ENCODE data around the gene CDK2AP2. TPM values are rescaled to one million over a fixed set of nuclear protein-coding genes. Genes with fewer than 3 reads are reported as not detected.

The CDK2AP2 gene
- total RNA-seq, 1 donor from 2014 or later, result 35.7 TPM

- H3K4me3 Mint-ChIP-seq (ENCODE audit: low read depth), result no peak overlapping the region
- H3K27me3 Mint-ChIP-seq, result peaks cover 6% of the 10 kb centered on the region
- H3K4me1 Mint-ChIP-seq (ENCODE audit: low read depth), result no peaks in the 10 kb centered on the region
- H3K9me3 Mint-ChIP-seq (ENCODE audit: low read depth), result peaks cover under 1% of the 10 kb centered on the region
- no peak overlapping the region for H3K27ac Mint-ChIP-seq
- DNase-seq (ENCODE audit: low spot score, unreplicated experiment), result no peak
- H3K36me3 Mint-ChIP-seq (ENCODE audit: insufficient read depth), result no peaks in the 10 kb centered on the region
- TF ChIP-seq, protein P1, sequence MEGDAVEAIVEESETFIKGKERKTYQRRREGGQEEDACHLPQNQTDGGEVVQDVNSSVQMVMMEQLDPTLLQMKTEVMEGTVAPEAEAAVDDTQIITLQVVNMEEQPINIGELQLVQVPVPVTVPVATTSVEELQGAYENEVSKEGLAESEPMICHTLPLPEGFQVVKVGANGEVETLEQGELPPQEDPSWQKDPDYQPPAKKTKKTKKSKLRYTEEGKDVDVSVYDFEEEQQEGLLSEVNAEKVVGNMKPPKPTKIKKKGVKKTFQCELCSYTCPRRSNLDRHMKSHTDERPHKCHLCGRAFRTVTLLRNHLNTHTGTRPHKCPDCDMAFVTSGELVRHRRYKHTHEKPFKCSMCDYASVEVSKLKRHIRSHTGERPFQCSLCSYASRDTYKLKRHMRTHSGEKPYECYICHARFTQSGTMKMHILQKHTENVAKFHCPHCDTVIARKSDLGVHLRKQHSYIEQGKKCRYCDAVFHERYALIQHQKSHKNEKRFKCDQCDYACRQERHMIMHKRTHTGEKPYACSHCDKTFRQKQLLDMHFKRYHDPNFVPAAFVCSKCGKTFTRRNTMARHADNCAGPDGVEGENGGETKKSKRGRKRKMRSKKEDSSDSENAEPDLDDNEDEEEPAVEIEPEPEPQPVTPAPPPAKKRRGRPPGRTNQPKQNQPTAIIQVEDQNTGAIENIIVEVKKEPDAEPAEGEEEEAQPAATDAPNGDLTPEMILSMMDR (IDR thresholded peaks at IDR 0.05; ENCODE audit: unreplicated experiment), result no peak
Observed at GRCh38 chr11:67541198-67541597, 33.2 kb upstream of the CDK2AP2 start.

DNA sequence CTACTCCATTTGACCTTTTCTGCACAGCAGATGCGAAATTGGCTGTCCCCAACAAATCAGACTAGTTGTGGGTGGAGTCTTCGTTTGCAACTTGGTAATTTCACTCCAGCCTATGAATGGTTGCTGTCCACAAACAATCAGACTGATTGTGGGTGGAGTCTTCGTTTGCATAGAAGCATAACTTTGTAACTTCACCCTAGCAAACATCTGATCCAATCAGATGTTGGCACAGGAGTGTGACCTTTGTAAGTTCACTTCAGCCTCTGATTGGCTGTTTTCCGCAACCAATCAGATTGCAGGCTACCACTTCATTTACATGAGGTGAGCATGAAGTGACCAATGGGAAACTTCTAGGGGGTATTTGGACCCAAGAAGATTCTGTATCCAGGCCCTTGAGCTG is 31.6 kb upstream of the CDK2AP2 start:
- H3K4me1 Mint-ChIP-seq (ENCODE audit: low read depth), result no peaks in the 10 kb centered on the region
- H3K27ac Mint-ChIP-seq, result no peak overlapping the region
- DNase-seq (ENCODE audit: low spot score, unreplicated experiment), result no peak
- H3K4me3 Mint-ChIP-seq (ENCODE audit: low read depth), result no peak overlapping the region
- peaks cover 8% of the 10 kb centered on the region for H3K9me3 Mint-ChIP-seq (ENCODE audit: low read depth)
- TF ChIP-seq, protein P1 (IDR thresholded peaks at IDR 0.05; ENCODE audit: unreplicated experiment), result no peak
- H3K27me3 Mint-ChIP-seq, result peaks cover 1% of the 10 kb centered on the region
- H3K36me3 Mint-ChIP-seq (ENCODE audit: insufficient read depth), result no peaks in the 10 kb centered on the region

GRCh38 chr11:67538823-67539505 is 31.0 kb upstream of the CDK2AP2 start:
- Mint-ChIP-seq H3K36me3 (ENCODE audit: insufficient read depth) (no peaks in the 10 kb centered on the region), H3K27me3 (no peaks in the 10 kb centered on the region), H3K4me3 (ENCODE audit: low read depth) (no peak overlapping the region), H3K27ac (no peak overlapping the region), H3K9me3 (ENCODE audit: low read depth) (peaks cover 12% of the 10 kb centered on the region), H3K4me1 (ENCODE audit: low read depth) (no peaks in the 10 kb centered on the region)
- DNase-seq (ENCODE audit: low spot score, unreplicated experiment), result no peak
- TF ChIP-seq, protein P1 (IDR thresholded peaks at IDR 0.05; ENCODE audit: unreplicated experiment), result no peak

DNA sequence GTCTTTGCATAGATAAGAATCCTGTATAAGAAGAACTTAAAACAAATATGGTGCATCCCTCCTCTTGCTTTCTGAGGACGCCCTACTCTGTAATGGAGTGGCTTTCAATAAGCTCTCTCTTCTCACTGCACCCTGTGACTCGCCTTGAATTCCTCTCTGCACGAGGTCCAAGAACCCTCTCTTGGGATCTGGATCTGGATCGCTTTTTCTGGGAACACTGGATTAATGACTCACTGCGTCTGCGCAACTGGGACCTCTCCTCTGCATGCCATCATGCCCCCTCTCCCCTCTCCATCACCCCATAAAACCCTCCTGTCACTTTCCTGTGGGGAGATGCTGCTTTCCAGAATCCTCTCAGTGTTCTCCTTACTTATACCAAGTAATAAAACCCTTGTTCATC is 30.3 kb upstream of the CDK2AP2 start:
- Mint-ChIP-seq H3K4me1 (ENCODE audit: low read depth) (no peaks in the 10 kb centered on the region), H3K9me3 (ENCODE audit: low read depth) (peaks cover 16% of the 10 kb centered on the region), H3K27ac (no peak overlapping the region), H3K4me3 (ENCODE audit: low read depth) (no peak overlapping the region), H3K27me3 (no peaks in the 10 kb centered on the region), H3K36me3 (ENCODE audit: insufficient read depth) (no peaks in the 10 kb centered on the region)
- TF ChIP-seq, protein P1 (IDR thresholded peaks at IDR 0.05; ENCODE audit: unreplicated experiment), result no peak
- DNase-seq (ENCODE audit: low spot score, unreplicated experiment), result no peak

GRCh38 chr11:67535561-67535960 is 27.6 kb upstream of the CDK2AP2 start:
- no peaks in the 10 kb centered on the region for H3K36me3 Mint-ChIP-seq (ENCODE audit: insufficient read depth)

More at GRCh38 chr11:67535561-67535960, 27.6 kb upstream of the CDK2AP2 start:
- Mint-ChIP-seq H3K9me3 (ENCODE audit: low read depth) (peaks cover 29% of the 10 kb centered on the region), H3K27ac (no peak overlapping the region), H3K4me3 (ENCODE audit: low read depth) (no peak overlapping the region), H3K27me3 (no peaks in the 10 kb centered on the region), H3K4me1 (ENCODE audit: low read depth) (no peaks in the 10 kb centered on the region)
- TF ChIP-seq, protein P1 (IDR thresholded peaks at IDR 0.05; ENCODE audit: unreplicated experiment), result no peak
- no peak for DNase-seq (ENCODE audit: low spot score, unreplicated experiment)

Data from progenitor cell of endocrine pancreas (in vitro differentiated cells).